ENCODE results near the gene RBMS3.

The RBMS3 gene

GRCh38 chr3:29679944-29680343, 399.1 kb downstream of the RBMS3 start:
- Histone ChIP-seq H3K4me3 (no peak overlapping the region), H3K27ac (no peak overlapping the region)

- H3K27ac ChIP-seq = no peak overlapping the region
- no peak overlapping the region for H3K4me3 ChIP-seq
These were observed 402.4 kb downstream of the RBMS3 start for GRCh38 chr3:29683018-29683993.

- no peak overlapping the region for H3K27ac ChIP-seq
These were observed 406.2 kb downstream of the RBMS3 start for GRCh38 chr3:29686889-29687592.

GRCh38 chr3:29690686-29691353, 409.9 kb downstream of the RBMS3 start:
- Histone ChIP-seq H3K27ac (no peak overlapping the region), H3K4me3 (no peak overlapping the region)

More at GRCh38 chr3:29686889-29687592, 406.2 kb downstream of the RBMS3 start:
- H3K4me3 ChIP-seq = no peak overlapping the region

- Histone ChIP-seq H3K27ac (peak overlapping the region in 2 of 21 experiments; percentile 1 to 31), H3K4me3 (no peak overlapping the region)
These were observed 413.0 kb downstream of the RBMS3 start for GRCh38 chr3:29693863-29694262.

- peak overlapping the region in 2 of 21 experiments; percentile 1 to 31 for H3K27ac ChIP-seq
- H3K4me3 ChIP-seq = no peak overlapping the region
These were observed 413.5 kb downstream of the RBMS3 start for GRCh38 chr3:29694331-29694730.

- Histone ChIP-seq H3K4me3 (no peak overlapping the region), H3K27ac (peak overlapping the region in 4 of 21 experiments; percentile 12 to 80 (median 22))
These were observed 413.9 kb downstream of the RBMS3 start for GRCh38 chr3:29694783-29695182.

- H3K4me3 ChIP-seq = no peak overlapping the region
- H3K27ac ChIP-seq = peak overlapping the region in 7 of 21 experiments; percentile 12 to 80 (median 22)
These were observed 414.3 kb downstream of the RBMS3 start for GRCh38 chr3:29695201-29695600.

- Histone ChIP-seq H3K27ac (peak overlapping the region in 10 of 21 experiments; percentile 12 to 80 (median 34)), H3K4me3 (no peak overlapping the region)
These were observed 414.9 kb downstream of the RBMS3 start for GRCh38 chr3:29695643-29696198.

- Histone ChIP-seq H3K27ac (peak overlapping the region in 7 of 21 experiments; percentile 12 to 80 (median 54)), H3K4me3 (no peak overlapping the region)
These were observed 415.4 kb downstream of the RBMS3 start for GRCh38 chr3:29696311-29696710.

- no peak overlapping the region for H3K4me3 ChIP-seq
- H3K27ac ChIP-seq = no peak overlapping the region
These were observed 417.1 kb downstream of the RBMS3 start for GRCh38 chr3:29697989-29698388.

GRCh38 chr3:29700256-29700655, 419.4 kb downstream of the RBMS3 start:
- Histone ChIP-seq H3K27ac (no peak overlapping the region), H3K4me3 (no peak overlapping the region)

GRCh38 chr3:29701326-29701983, 420.6 kb downstream of the RBMS3 start:
- Histone ChIP-seq H3K4me3 (no peak overlapping the region), H3K27ac (no peak overlapping the region)

- no peak overlapping the region for H3K4me3 ChIP-seq
- no peak overlapping the region for H3K27ac ChIP-seq
These were observed 425.3 kb downstream of the RBMS3 start for GRCh38 chr3:29705906-29706844.

GRCh38 chr3:29708884-29709283, 428.0 kb downstream of the RBMS3 start:
- Histone ChIP-seq H3K4me3 (no peak overlapping the region), H3K27ac (no peak overlapping the region)

GRCh38 chr3:29711255-29711771, 430.4 kb downstream of the RBMS3 start:
- no peak overlapping the region for H3K4me3 ChIP-seq
- H3K27ac ChIP-seq = peak overlapping the region in 1 of 21 experiments; percentile 22

GRCh38 chr3:29716213-29716612, 435.3 kb downstream of the RBMS3 start:
- Histone ChIP-seq H3K4me3 (no peak overlapping the region), H3K27ac (no peak overlapping the region)

- no peak overlapping the region for H3K27ac ChIP-seq
- no peak overlapping the region for H3K4me3 ChIP-seq
These were observed 437.8 kb downstream of the RBMS3 start for GRCh38 chr3:29718661-29719065.

All from skin epidermis (tissue), 12 donors.